Stimulated activated CD4-positive, alpha-beta T cell treated with anti-CD3 and anti-CD28 coated beads, Interleukin-12 subunit alpha, Interleukin-12 subunit beta, amount 100 ng/mL, for 24 hours (primary cell): Measurements from ENCODE around the gene SENP3.

Experiments used
- DNase-seq, 2 experiments: peaks; one replicate each; pipeline ENCODE4 v3.0.0-alpha.2; 2020; ENCODE audit warnings: low read depth in 2 of 2

The SENP3 gene

GRCh38 chr17:7556627-7557026, 5.1 kb upstream of the SENP3 start:
- DNase-seq: no peak

GRCh38 chr17:7557147-7557764, 4.5 kb upstream of the SENP3 start:
- DNase-seq: no peak

GRCh38 chr17:7557775-7558543, 3.8 kb upstream of the SENP3 start:
- no peak for DNase-seq

- no peak for DNase-seq
Measured at GRCh38 chr17:7558544-7559319, 3.0 kb upstream of the SENP3 start, which contains the start of gene TNFSF13. TNFSF13 (plus strand) TSS chr17:7558750; CDS start chr17:7559040, 290 bp downstream.

GRCh38 chr17:7559320-7560171, 2.2 kb upstream of the SENP3 start:
- DNase-seq: no peak

GRCh38 chr17:7560172-7561027, 1.3 kb upstream of the SENP3 start:
- peak in 1 of 2 experiments; percentile 67 for DNase-seq

- peak; percentile 71 to 86 for DNase-seq
Measured at GRCh38 chr17:7561028-7561575, 617 bp upstream of the SENP3 start.

GRCh38 chr17:7562208-7562605, 488 bp downstream of the SENP3 start:
- no peak for DNase-seq

GRCh38 chr17:7563115-7563869, 1.6 kb downstream of the SENP3 start:
- no peak for DNase-seq

- DNase-seq: no peak
Measured at GRCh38 chr17:7569571-7569970, 7.9 kb downstream of the SENP3 start.

GRCh38 chr17:7570351-7570750, 8.6 kb downstream of the SENP3 start:
- no peak for DNase-seq

- DNase-seq: no peak
Measured at GRCh38 chr17:7572338-7572587, 10.5 kb downstream of the SENP3 start.

GRCh38 chr17:7572588-7573323, 11.0 kb downstream of the SENP3 start:
- peak; percentile 99 to 100 for DNase-seq

- peak; percentile 79 to 84 for DNase-seq
Measured at GRCh38 chr17:7573324-7574080, 11.8 kb downstream of the SENP3 start.

GRCh38 chr17:7574176-7574953, 12.6 kb downstream of the SENP3 start:
- DNase-seq: no peak

- DNase-seq: no peak
Measured at GRCh38 chr17:7575481-7575883, 13.8 kb downstream of the SENP3 start.

- DNase-seq: no peak
Measured at GRCh38 chr17:7575959-7576358, 14.2 kb downstream of the SENP3 start.
